ENCODE measurements around the gene GRIK1.

Gene GRIK1

GRCh38 chr21:29642551-29643245 lies 297.1 kb downstream of the GRIK1 start:
- DNase-seq (ENCODE audit: low spot score), result no peak

GRCh38 chr21:29641635-29642550 lies 297.9 kb downstream of the GRIK1 start:
- DNase-seq (ENCODE audit: low spot score), result no peak

- no peak for DNase-seq (ENCODE audit: low spot score)
Observed at GRCh38 chr21:29641001-29641634, 298.7 kb downstream of the GRIK1 start.

GRCh38 chr21:29640080-29640508 lies 299.7 kb downstream of the GRIK1 start:
- no peak for DNase-seq (ENCODE audit: low spot score)

- DNase-seq (ENCODE audit: low spot score), result no peak
Observed at GRCh38 chr21:29639366-29640079, 300.3 kb downstream of the GRIK1 start.

GRCh38 chr21:29638761-29639327 lies 301.0 kb downstream of the GRIK1 start:
- no peak for DNase-seq (ENCODE audit: low spot score)

GRCh38 chr21:29638138-29638537 lies 301.7 kb downstream of the GRIK1 start:
- DNase-seq (ENCODE audit: low spot score), result no peak

GRCh38 chr21:29637553-29637952 lies 302.2 kb downstream of the GRIK1 start:
- DNase-seq (ENCODE audit: low spot score), result no peak

GRCh38 chr21:29637134-29637533 lies 302.7 kb downstream of the GRIK1 start:
- no peak for DNase-seq (ENCODE audit: low spot score)

- no peak for DNase-seq (ENCODE audit: low spot score)
Observed at GRCh38 chr21:29634418-29634817, 305.4 kb downstream of the GRIK1 start.

GRCh38 chr21:29633756-29634155 lies 306.0 kb downstream of the GRIK1 start:
- no peak for DNase-seq (ENCODE audit: low spot score)

GRCh38 chr21:29630441-29630840 lies 309.4 kb downstream of the GRIK1 start:
- no peak for DNase-seq (ENCODE audit: low spot score)

GRCh38 chr21:29627905-29628304 lies 311.9 kb downstream of the GRIK1 start:
- DNase-seq (ENCODE audit: low spot score), result no peak

- DNase-seq (ENCODE audit: low spot score), result no peak
Observed at GRCh38 chr21:29626801-29627470, 312.9 kb downstream of the GRIK1 start.

- no peak for DNase-seq (ENCODE audit: low spot score)
Observed at GRCh38 chr21:29625990-29626389, 313.8 kb downstream of the GRIK1 start.

- DNase-seq (ENCODE audit: low spot score), result no peak
Observed at GRCh38 chr21:29624776-29625175, 315.0 kb downstream of the GRIK1 start.

GRCh38 chr21:29621525-29621924 lies 318.3 kb downstream of the GRIK1 start:
- DNase-seq (ENCODE audit: low spot score), result no peak

- no peak for DNase-seq (ENCODE audit: low spot score)
Observed at GRCh38 chr21:29616209-29616751, 323.5 kb downstream of the GRIK1 start.

- DNase-seq (ENCODE audit: low spot score), result no peak
Observed at GRCh38 chr21:29613877-29614276, 325.9 kb downstream of the GRIK1 start.

GRCh38 chr21:29613021-29613420 lies 326.8 kb downstream of the GRIK1 start:
- DNase-seq (ENCODE audit: low spot score), result no peak
